Natural killer cell (primary cell): ENCODE measurements around the gene LSM4. TPM values are rescaled to one million over a fixed set of nuclear protein-coding genes. Genes with fewer than 3 reads are reported as not detected.
A peak's percentile ranks its signal among the peaks of the same experiment; 100 is the strongest.

ENCODE experiments used
- ATAC-seq, 3 donors: fragments of 150-1000 bp in 2 of 3; fragments of 200-7000 bp in 1 of 3; cut with Tn5 transposase; 1 replicate in 1 of 3; 2 replicates in 2 of 3; pipeline ENCODE4 v1.10.0; 2021; ENCODE audit warnings: mild to moderate bottlenecking in 2 of 3, moderate library complexity in 2 of 3
- DNase-seq, 2 donors: peaks; one replicate each; pipeline versions ENCODE4 v3.0.0 to v3.0.0-alpha.2; 2013 to 2021; ENCODE audit warnings: mixed read lengths in 1 of 2
- H3K27ac ChIP-seq: one replicate; pipeline ENCODE4 v1.5.1; 2013; ENCODE audit warnings: mild to moderate bottlenecking, low read length
- H3K27me3 ChIP-seq: one replicate; pipeline ENCODE4 v1.6.1; 2013; ENCODE audit warnings: low read length; ENCODE audit not compliant: control insufficient read depth, insufficient read depth
- H3K36me3 ChIP-seq: one replicate; pipeline ENCODE4 v1.6.1; 2013; ENCODE audit warnings: low read length; ENCODE audit not compliant: control insufficient read depth, insufficient read depth
- H3K4me1 ChIP-seq: one replicate; pipeline ENCODE4 v1.6.1; 2013; ENCODE audit warnings: low read length; ENCODE audit not compliant: control insufficient read depth, insufficient read depth
- H3K4me3 ChIP-seq: one replicate; pipeline ENCODE4 v1.5.1; 2013; ENCODE audit warnings: low read length
- H3K9me3 ChIP-seq: one replicate; pipeline ENCODE4 v1.6.1; 2013; ENCODE audit warnings: low read length; ENCODE audit not compliant: control insufficient read depth, insufficient read depth
- H3K27ac Mint-ChIP-seq, 2 donors: one replicate each; pipeline ENCODE4 v1.8.0; 2022; ENCODE audit warnings: mild to moderate bottlenecking in 2 of 2, mixed read lengths in 2 of 2, moderate library complexity in 1 of 2
- H3K27me3 Mint-ChIP-seq, 2 donors: one replicate each; pipeline ENCODE4 v1.8.0; 2022; ENCODE audit warnings: low read depth in 2 of 2, mixed read lengths in 2 of 2
- H3K36me3 Mint-ChIP-seq: one replicate; pipeline ENCODE4 v1.8.0; 2022; ENCODE audit warnings: mixed read lengths
- H3K4me1 Mint-ChIP-seq, 2 donors: one replicate each; pipeline ENCODE4 v1.8.0; 2022; ENCODE audit warnings: mixed read lengths in 2 of 2
- H3K4me3 Mint-ChIP-seq: one replicate; pipeline ENCODE4 v1.8.0; 2022; ENCODE audit warnings: mild to moderate bottlenecking, moderate library complexity, mixed read lengths
- H3K9me3 Mint-ChIP-seq, 2 donors: one replicate each; pipeline ENCODE4 v1.8.0; 2022; ENCODE audit warnings: mixed read lengths in 2 of 2
- CTCF ChIP-seq: fragments of 200-600 bp; IDR thresholded peaks from one replicate; pipeline ENCODE4 v1.8.0; 2022; ENCODE audit warnings: antibody characterized with exemption
- WGBS: methylation state at CpG from one replicate; pipeline ENCODE4 v1.1.7; 2013; ENCODE audit warnings: missing lambda C conversion rate; ENCODE audit not compliant: insufficient coverage; 5-methylcytosine and 5-hydroxymethylcytosine counted together
- intact Hi-C: fragments of 100-400 bp; cut with micrococcal nuclease; formaldehyde crosslinking; loops from one replicate; pipeline ENCODE4 v1.14.2; 2022
- total RNA-seq, 4 donors: library from RNA; stranded (reverse); fragments of 120-200 nt in 1 of 4; gene quantifications; one replicate each; pipeline versions ENCODE4 v1.2.3 to v1.2.4, GENCODE V29; 2013 to 2022

LSM4 gene
- total RNA-seq, 3 donors from 2014 or later (not counting 1 experiment from before 2014, with no cell fraction given) = 42.4 to 60.8 (median 44.8) TPM

DNA sequence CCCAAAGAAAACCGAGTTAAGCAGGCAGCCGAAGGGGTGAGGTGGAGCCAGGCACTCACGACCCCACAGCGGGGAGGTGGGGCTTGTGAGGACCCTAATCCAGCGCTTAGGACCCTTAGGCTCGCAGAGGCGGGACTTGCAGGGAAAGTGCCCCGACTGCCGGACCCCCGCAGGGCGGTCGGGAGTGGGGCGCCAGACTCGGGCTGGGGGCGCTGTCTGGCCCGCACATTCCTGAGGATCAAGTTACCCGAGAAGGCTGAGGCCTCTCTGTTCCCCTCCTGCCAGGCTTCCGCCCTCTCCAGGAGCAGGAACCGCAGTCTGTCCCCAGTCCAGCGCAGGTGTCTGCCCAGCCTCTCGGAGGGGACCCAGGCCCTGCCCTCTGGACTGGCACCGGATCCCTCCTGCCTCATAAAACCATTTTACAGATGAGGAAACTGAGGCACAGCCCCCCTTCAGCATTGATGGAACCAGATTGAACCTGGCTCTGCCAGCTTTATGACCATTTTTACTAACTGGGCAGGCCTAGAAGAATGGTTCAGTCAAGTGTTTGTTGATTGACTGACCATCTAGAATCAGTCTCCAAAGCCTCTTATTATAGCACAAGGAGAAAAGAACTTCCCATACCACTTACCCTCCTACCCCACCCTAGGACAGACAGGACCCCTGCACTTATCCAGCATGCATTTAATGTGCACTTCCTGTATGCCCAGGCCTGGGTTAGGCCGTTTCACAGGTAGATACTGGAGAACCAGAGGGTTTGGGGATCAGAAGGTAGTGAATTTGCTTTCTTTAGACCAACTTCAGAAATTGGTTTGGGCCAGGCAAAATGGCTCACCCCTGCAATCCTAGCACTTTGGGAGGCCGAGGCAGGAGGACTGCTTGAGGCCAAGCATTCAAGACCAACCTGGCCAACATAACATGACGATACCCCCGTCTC, 34.8 kb downstream of the LSM4 start:
- no peak for DNase-seq
- Mint-ChIP-seq H3K27ac (peak overlapping the region; percentile 75 to 89), H3K36me3 (no peaks in the 10 kb centered on the region), H3K9me3 (no peaks in the 10 kb centered on the region), H3K4me3 (no peak overlapping the region), H3K27me3 (no peaks in the 10 kb centered on the region), H3K4me1 (peaks cover 41 to 53% of the 10 kb centered on the region in 2 donors)
- no peak for ATAC-seq
- TF ChIP-seq CTCF = no peak
- Histone ChIP-seq H3K4me1 (peaks cover 57% of the 10 kb centered on the region), H3K4me3 (no peak overlapping the region), H3K27me3 (no peaks in the 10 kb centered on the region), H3K27ac (no peak overlapping the region), H3K36me3 (no peaks in the 10 kb centered on the region), H3K9me3 (no peaks in the 10 kb centered on the region)
- WGBS = 90% methylated on average over 26 of the region's 26 CpGs
- intact Hi-C loops = no loop called here

DNA sequence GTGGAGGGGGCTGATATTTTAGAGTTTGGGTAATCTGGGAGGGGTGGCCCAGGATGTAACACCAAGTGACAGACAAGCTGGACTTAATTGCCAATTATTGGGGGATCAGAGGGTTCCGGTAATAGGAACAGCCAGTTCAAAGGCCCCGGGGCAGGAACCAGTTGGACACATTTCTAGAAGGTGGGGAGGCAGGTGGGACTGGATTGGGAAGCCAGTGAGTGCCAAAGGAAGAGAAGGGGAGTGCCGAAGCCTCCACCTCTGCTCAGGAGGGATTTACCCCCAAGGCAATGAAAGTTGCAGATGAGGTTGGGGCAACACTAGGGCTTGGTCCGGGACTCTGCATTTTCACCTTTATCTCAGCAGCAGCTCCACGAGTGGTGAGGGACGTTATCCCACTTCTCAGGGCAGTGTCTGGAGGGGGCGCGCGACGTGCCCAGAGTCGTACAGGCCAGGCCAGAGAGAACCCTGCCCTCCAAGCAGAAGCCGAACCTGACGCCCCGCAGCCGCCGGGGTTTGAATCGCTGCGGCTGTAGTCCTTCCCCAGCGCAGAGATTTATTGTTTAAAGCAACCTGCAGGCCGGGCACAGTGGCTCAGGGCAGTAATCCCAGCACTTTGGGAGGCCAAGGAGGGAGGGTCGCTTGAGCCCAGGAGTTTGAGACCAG, 35.8 kb downstream of the LSM4 start:
- H3K9me3 ChIP-seq = no peaks in the 10 kb centered on the region
- ATAC-seq (no peak), DNase-seq (no peak)
- TF ChIP-seq CTCF = no peak
- Mint-ChIP-seq H3K36me3 (no peaks in the 10 kb centered on the region), H3K27ac (peak overlapping the region; percentile 49 to 83), H3K9me3 (no peaks in the 10 kb centered on the region), H3K4me3 (no peak overlapping the region), H3K27me3 (no peaks in the 10 kb centered on the region), H3K4me1 (peaks cover 42 to 59% of the 10 kb centered on the region in 2 donors)
- H3K27me3 ChIP-seq = no peaks in the 10 kb centered on the region
- intact Hi-C loops = no loop called here
- no peak overlapping the region for H3K27ac ChIP-seq
- no peaks in the 10 kb centered on the region for H3K36me3 ChIP-seq
- no peak overlapping the region for H3K4me3 ChIP-seq
- H3K4me1 ChIP-seq = peaks cover 57% of the 10 kb centered on the region
- 97% methylated on average over 21 of the region's 21 CpGs for WGBS

- TF ChIP-seq CTCF = no peak
- WGBS = 32% methylated on average over 12 of the region's 12 CpGs
- Histone ChIP-seq H3K4me3 (no peak overlapping the region), H3K27me3 (no peaks in the 10 kb centered on the region), H3K9me3 (no peaks in the 10 kb centered on the region), H3K4me1 (peaks cover 36% of the 10 kb centered on the region), H3K27ac (peak overlapping the region; percentile 79), H3K36me3 (no peaks in the 10 kb centered on the region)
- H3K9me3 Mint-ChIP-seq = no peaks in the 10 kb centered on the region
- peak overlapping the region; percentile 49 to 83 for H3K27ac Mint-ChIP-seq
- H3K4me3 Mint-ChIP-seq = no peak overlapping the region
- DNase-seq (peak in 1 of 2 donors; percentile 57), ATAC-seq (no peak)
- peaks cover 0 to under 1% of the 10 kb centered on the region in 2 donors for H3K27me3 Mint-ChIP-seq
- intact Hi-C loops = no loop called here
- peaks cover 31 to 47% of the 10 kb centered on the region in 2 donors for H3K4me1 Mint-ChIP-seq
- H3K36me3 Mint-ChIP-seq = peaks cover 3% of the 10 kb centered on the region
These were observed 38.0 kb downstream of the LSM4 start for GRCh38 chr19:18284712-18285360.
